GM12878 (cell line): ENCODE results near the gene MGLL.

ENCODE experiments used
- CEBPB ChIP-seq, 2 experiments: fragments of 150-350 bp in 1 of 2; IDR thresholded peaks; 2 replicates each; pipeline ENCODE4 v1.6.1; 2012 to 2014; ENCODE audit warnings: low read depth in 2 of 2, low read length in 2 of 2, borderline replicate concordance in 1 of 2, inconsistent platforms in 1 of 2
- EZH2 ChIP-seq: IDR thresholded peaks from 2 replicates; pipeline ENCODE4 v1.6.1; 2012; ENCODE audit warnings: low read depth, mild to moderate bottlenecking, control low read depth, inconsistent platforms, low read length, borderline replicate concordance; ENCODE audit not compliant: control insufficient read depth
- FOXM1 ChIP-seq: IDR thresholded peaks from 2 replicates; pipeline ENCODE4 v1.6.1; 2012; ENCODE audit warnings: low read depth, mild to moderate bottlenecking, inconsistent platforms, low read length, moderate library complexity
- MAX ChIP-seq: IDR thresholded peaks from 2 replicates; pipeline ENCODE4 v1.6.1; 2012; ENCODE audit warnings: low read depth, low read length, improper control_type of control experiment
- MYC ChIP-seq: IDR thresholded peaks from 2 replicates; pipeline ENCODE4 v1.6.1; 2011; ENCODE audit warnings: mild to moderate bottlenecking, low read length, moderate library complexity, inconsistent platforms; ENCODE audit not compliant: insufficient read depth, insufficient replicate concordance, insufficient read length, severe bottlenecking
- NRF1 ChIP-seq: conservative IDR thresholded peaks from 2 replicates; pipeline ENCODE4 v1.6.1; 2011; ENCODE audit warnings: mild to moderate bottlenecking, low read depth, low read length, improper control_type of control experiment
- POLR2A ChIP-seq: IDR thresholded peaks from 2 replicates; pipeline ENCODE4 v1.6.1; 2011; ENCODE audit warnings: low read depth, mild to moderate bottlenecking, low read length
- RAD21 ChIP-seq: IDR thresholded peaks from 2 replicates; pipeline ENCODE4 v1.6.1; 2011; ENCODE audit warnings: mild to moderate bottlenecking, low read depth, low read length, moderate library complexity; ENCODE audit not compliant: insufficient read depth
- RFX5 ChIP-seq: IDR thresholded peaks from 2 replicates; pipeline ENCODE4 v1.6.1; 2011; ENCODE audit warnings: low read depth, low read length, improper control_type of control experiment
- SIN3A ChIP-seq: IDR thresholded peaks from 2 replicates; pipeline ENCODE4 v1.6.1; 2012; ENCODE audit warnings: low read depth, low read length, improper control_type of control experiment
- SPI1 ChIP-seq: IDR thresholded peaks from 2 replicates; pipeline ENCODE4 v1.6.1; 2011; ENCODE audit warnings: low read depth, mild to moderate bottlenecking, low read length, moderate library complexity, borderline replicate concordance; ENCODE audit not compliant: insufficient read depth
- SUZ12 ChIP-seq: fragments of 200-600 bp; sonication (generic); IDR thresholded peaks from one replicate; pipeline ENCODE4 v1.6.1; 2018; ENCODE audit warnings: antibody characterized with exemption, mild to moderate bottlenecking; ENCODE audit not compliant: unreplicated experiment
- TF ChIP-seq, protein P1 (sequence below), 3 experiments: IDR thresholded peaks in 2 of 3; conservative IDR thresholded peaks in 1 of 3; 2 replicates each; pipeline ENCODE4 v1.5.1; 2011; ENCODE audit warnings: low read depth in 3 of 3, low read length in 3 of 3, mild to moderate bottlenecking in 3 of 3, control low read depth in 2 of 3, moderate library complexity in 2 of 3, inconsistent platforms in 1 of 3, mixed read lengths in 1 of 3; ENCODE audit not compliant: control insufficient read depth in 2 of 3, insufficient read depth in 1 of 3; ENCODE audit errors: extremely low read depth in 1 of 3
- TF ChIP-seq, protein P2 (sequence below): fragments of 450-650 bp; IDR thresholded peaks from 2 replicates; pipeline ENCODE4 v1.6.1; 2017; ENCODE audit warnings: mild to moderate bottlenecking, moderate library complexity

DNA sequence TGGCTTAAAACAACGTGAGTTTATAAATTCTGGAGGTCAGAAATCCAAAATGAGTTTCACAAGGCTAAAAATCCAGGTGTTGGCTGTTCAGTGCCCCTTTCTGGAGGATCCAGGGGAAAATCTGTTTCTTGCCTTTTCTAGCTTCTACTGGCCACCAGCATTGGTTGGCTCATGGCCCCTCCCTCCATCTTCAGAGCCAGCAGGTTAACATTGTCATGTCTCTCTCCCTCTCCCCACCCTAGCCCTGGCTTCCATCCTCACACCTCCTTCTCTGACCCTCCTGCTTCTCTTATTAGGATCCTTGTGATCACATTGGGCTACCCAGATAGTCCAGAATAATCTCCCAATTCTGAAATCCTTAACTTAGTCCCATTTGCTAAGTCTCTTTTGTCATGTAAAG, 32.9 kb upstream of the MGLL start:
- TF ChIP-seq CEBPB (IDR thresholded peaks at IDR 0.05; ENCODE audit: borderline replicate concordance in 1 of 2, low read depth in 2 of 2, low read length in 2 of 2), result no peak
- TF ChIP-seq, protein P1, sequence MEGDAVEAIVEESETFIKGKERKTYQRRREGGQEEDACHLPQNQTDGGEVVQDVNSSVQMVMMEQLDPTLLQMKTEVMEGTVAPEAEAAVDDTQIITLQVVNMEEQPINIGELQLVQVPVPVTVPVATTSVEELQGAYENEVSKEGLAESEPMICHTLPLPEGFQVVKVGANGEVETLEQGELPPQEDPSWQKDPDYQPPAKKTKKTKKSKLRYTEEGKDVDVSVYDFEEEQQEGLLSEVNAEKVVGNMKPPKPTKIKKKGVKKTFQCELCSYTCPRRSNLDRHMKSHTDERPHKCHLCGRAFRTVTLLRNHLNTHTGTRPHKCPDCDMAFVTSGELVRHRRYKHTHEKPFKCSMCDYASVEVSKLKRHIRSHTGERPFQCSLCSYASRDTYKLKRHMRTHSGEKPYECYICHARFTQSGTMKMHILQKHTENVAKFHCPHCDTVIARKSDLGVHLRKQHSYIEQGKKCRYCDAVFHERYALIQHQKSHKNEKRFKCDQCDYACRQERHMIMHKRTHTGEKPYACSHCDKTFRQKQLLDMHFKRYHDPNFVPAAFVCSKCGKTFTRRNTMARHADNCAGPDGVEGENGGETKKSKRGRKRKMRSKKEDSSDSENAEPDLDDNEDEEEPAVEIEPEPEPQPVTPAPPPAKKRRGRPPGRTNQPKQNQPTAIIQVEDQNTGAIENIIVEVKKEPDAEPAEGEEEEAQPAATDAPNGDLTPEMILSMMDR (IDR thresholded peaks at IDR 0.05 in 2 of 3, conservative IDR thresholded peaks at IDR 0.05 in 1 of 3; ENCODE audit: control insufficient read depth in 2 of 3, extremely low read depth in 1 of 3, insufficient read depth in 1 of 3, low read depth in 3 of 3, low read length in 3 of 3), result no peak
- no peak for TF ChIP-seq MYC
- no peak for TF ChIP-seq NRF1
- TF ChIP-seq EZH2, result no peak
- TF ChIP-seq RFX5, result no peak
- no peak for TF ChIP-seq FOXM1
- TF ChIP-seq POLR2A, result no peak
- no peak for TF ChIP-seq SUZ12
- TF ChIP-seq SPI1, result no peak
- TF ChIP-seq RAD21, result no peak
- TF ChIP-seq SIN3A, result no peak
- TF ChIP-seq, protein P2, sequence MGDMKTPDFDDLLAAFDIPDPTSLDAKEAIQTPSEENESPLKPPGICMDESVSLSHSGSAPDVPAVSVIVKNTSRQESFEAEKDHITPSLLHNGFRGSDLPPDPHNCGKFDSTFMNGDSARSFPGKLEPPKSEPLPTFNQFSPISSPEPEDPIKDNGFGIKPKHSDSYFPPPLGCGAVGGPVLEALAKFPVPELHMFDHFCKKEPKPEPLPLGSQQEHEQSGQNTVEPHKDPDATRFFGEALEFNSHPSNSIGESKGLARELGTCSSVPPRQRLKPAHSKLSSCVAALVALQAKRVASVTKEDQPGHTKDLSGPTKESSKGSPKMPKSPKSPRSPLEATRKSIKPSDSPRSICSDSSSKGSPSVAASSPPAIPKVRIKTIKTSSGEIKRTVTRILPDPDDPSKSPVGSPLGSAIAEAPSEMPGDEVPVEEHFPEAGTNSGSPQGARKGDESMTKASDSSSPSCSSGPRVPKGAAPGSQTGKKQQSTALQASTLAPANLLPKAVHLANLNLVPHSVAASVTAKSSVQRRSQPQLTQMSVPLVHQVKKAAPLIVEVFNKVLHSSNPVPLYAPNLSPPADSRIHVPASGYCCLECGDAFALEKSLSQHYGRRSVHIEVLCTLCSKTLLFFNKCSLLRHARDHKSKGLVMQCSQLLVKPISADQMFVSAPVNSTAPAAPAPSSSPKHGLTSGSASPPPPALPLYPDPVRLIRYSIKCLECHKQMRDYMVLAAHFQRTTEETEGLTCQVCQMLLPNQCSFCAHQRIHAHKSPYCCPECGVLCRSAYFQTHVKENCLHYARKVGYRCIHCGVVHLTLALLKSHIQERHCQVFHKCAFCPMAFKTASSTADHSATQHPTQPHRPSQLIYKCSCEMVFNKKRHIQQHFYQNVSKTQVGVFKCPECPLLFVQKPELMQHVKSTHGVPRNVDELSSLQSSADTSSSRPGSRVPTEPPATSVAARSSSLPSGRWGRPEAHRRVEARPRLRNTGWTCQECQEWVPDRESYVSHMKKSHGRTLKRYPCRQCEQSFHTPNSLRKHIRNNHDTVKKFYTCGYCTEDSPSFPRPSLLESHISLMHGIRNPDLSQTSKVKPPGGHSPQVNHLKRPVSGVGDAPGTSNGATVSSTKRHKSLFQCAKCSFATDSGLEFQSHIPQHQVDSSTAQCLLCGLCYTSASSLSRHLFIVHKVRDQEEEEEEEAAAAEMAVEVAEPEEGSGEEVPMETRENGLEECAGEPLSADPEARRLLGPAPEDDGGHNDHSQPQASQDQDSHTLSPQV, result no peak
- TF ChIP-seq MAX, result no peak
